ENCODE data around the gene TMEM132D.

- no peak for TF ChIP-seq CTCF (IDR thresholded peaks at IDR 0.05; ENCODE audit: low read depth, low read length)
- no peak for TF ChIP-seq POLR2A (IDR thresholded peaks at IDR 0.05; ENCODE audit: extremely low read depth, insufficient read length)
Observed at GRCh38 chr12:129791396-129791795, 112.4 kb downstream of the TMEM132D start.
